ENCODE measurements around the gene OR5K1. TPM values are rescaled to one million over a fixed set of nuclear protein-coding genes. Genes with fewer than 3 reads are reported as not detected.
A peak's percentile ranks its signal among the peaks of the same experiment; 100 is the strongest.

Gene OR5K1
- total and polyA plus RNA-seq, 2 of the 4 experiments (the other 2 are of a cell fraction) = not detected

GRCh38 chr3:98504539-98504938 is 41.5 kb downstream of the OR5K1 start:
- Histone ChIP-seq H2AFZ (replicated peaks; ENCODE audit: low read length, poor library complexity) (no peak overlapping the region), H2BK120ac (ENCODE audit: low read depth, low read length) (no peak overlapping the region), H3K79me1 (ENCODE audit: low read depth in 1 of 2, low read length in 2 of 2) (no peaks in the 10 kb centered on the region), H3K4me1 (ENCODE audit: control insufficient read depth, insufficient read depth, low read length) (no peaks in the 10 kb centered on the region), H3K4ac (ENCODE audit: low read depth, low read length) (no peak overlapping the region), H4K91ac (ENCODE audit: insufficient read depth, low read depth, low read length) (no peak overlapping the region), H3K56ac (ENCODE audit: extremely low read depth, insufficient read depth, low read length) (no peak overlapping the region), H3K9me1 (ENCODE audit: insufficient read depth, low read length) (no peaks in the 10 kb centered on the region), H3K18ac (ENCODE audit: low read depth, low read length) (no peak overlapping the region), H3K4me3 (ENCODE audit: insufficient read depth, low read depth, low read length) (no peak overlapping the region), H3K9me3 (ENCODE audit: control insufficient read depth, insufficient read depth, low read length) (no peaks in the 10 kb centered on the region), H3K27me3 (ENCODE audit: control insufficient read depth, insufficient read depth, low read length) (no peaks in the 10 kb centered on the region), H3K27ac (ENCODE audit: insufficient read depth, low read length) (no peak overlapping the region), H2AK5ac (ENCODE audit: low read depth, low read length) (no peak overlapping the region), H3K14ac (replicated peaks; ENCODE audit: low read depth, low read length) (no peak overlapping the region), H3K36me3 (ENCODE audit: control insufficient read depth, insufficient read depth, low read length) (no peaks in the 10 kb centered on the region), H4K20me1 (ENCODE audit: insufficient read depth, low read length) (no peaks in the 10 kb centered on the region), H4K5ac (ENCODE audit: low read depth, low read length) (no peak overlapping the region), H2BK20ac (ENCODE audit: low read depth, low read length) (no peak overlapping the region), H2BK5ac (ENCODE audit: low read depth, low read length, poor library complexity, severe bottlenecking) (no peak overlapping the region), H2AK9ac (replicated peaks; ENCODE audit: low read depth, low read length, poor library complexity) (no peak overlapping the region), H4K8ac (ENCODE audit: low read depth in 2 of 2, low read length in 2 of 2) (no peak overlapping the region), H2BK15ac (ENCODE audit: low read depth, low read length) (no peak overlapping the region), H3K23ac (ENCODE audit: low read depth, low read length) (no peak overlapping the region), H3K9ac (ENCODE audit: low read depth, low read length) (no peak overlapping the region), H3K4me2 (ENCODE audit: low read depth, low read length) (no peak overlapping the region)
- no CpG with 5 or more reads among the region's 4 CpGs for WGBS, 2 experiments (ENCODE audit: extremely low coverage in 2 of 2, insufficient read length in 1 of 2)
- dilution Hi-C loops (cut with HindIII; ENCODE audit: low sequenced_read_pairs, unreplicated experiment) (no loop called here), in situ Hi-C loops (cut with MboI; ENCODE audit: low sequenced_read_pairs) (no loop called here), intact Hi-C loops (cut with micrococcal nuclease) (no loop called here)
- POLR2A ChIA-PET (ENCODE audit: unreplicated experiment) = no interaction called here
- BruUV-seq (replicated peaks) = no TSS peak
- DNase-seq = peak; percentile 1
- no peak for ATAC-seq (ENCODE audit: low read depth)
- CTCF ChIA-PET = no interaction called here
- TF ChIP-seq MAFK (IDR thresholded peaks at IDR 0.05; ENCODE audit: low read depth, low read length) (no peak), MXI1 (IDR thresholded peaks at IDR 0.05; ENCODE audit: borderline replicate concordance, low read depth, low read length) (no peak), ELK1 (IDR thresholded peaks at IDR 0.05; ENCODE audit: borderline replicate concordance, low read depth, low read length) (no peak), RFX5 (IDR thresholded peaks at IDR 0.05; ENCODE audit: low read depth, low read length) (no peak), RCOR1 (IDR thresholded peaks at IDR 0.05; ENCODE audit: insufficient replicate concordance, low read length) (no peak)
